GM12878 (cell line): ENCODE measurements around the gene ZNF519. TPM values are rescaled to one million over a fixed set of nuclear protein-coding genes. Genes with fewer than 3 reads are reported as not detected.
"Not testable (repeated sequence)": the region's sequence is repeated elsewhere in the genome, so short reads cannot be mapped to it uniquely, and the experiment has no call there.

Experiments used
- ATAC-seq: fragments of 200-7000 bp; cut with Tn5 transposase; 3 replicates; pipeline ENCODE4 v1.9.1; 2020; ENCODE audit warnings: mild to moderate bottlenecking, moderate library complexity
- BruUV-seq: library from RNA; stranded (reverse); fragments of 400-500 nt; replicated peaks from 2 replicates; lab custom pipeline; 2021; lab: Mats Ljungman, UMichigan
- CTCF ChIA-PET: fragments of 300-600 bp; sonication (Branson Sonifier 250); formaldehyde crosslinking; extraction: SDS; loops from one replicate; lab custom pipeline; 2021; ENCODE audit warnings: inconsistent platforms; lab: Yijun Ruan, JAX
- POLR2A ChIA-PET: fragments of 350-600 bp; formaldehyde crosslinking; extraction: SDS; loops from one replicate; lab custom pipeline; 2021; ENCODE audit warnings: inconsistent platforms; lab: Charles Lee
- RAD21 ChIA-PET: fragments of 300-600 bp; sonication (Branson Sonifier 250); formaldehyde crosslinking; loops from one replicate; lab custom pipeline; 2023; ENCODE audit warnings: antibody characterized with exemption; ENCODE audit not compliant: unreplicated experiment; lab: Charles Lee
- SMC1A ChIA-PET: fragments of 300-600 bp; sonication (Branson Sonifier 250); formaldehyde crosslinking; loops from one replicate; lab custom pipeline; 2023; ENCODE audit not compliant: unreplicated experiment, uncharacterized antibody; lab: Charles Lee
- DNase-seq: peaks from one replicate; pipeline ENCODE4 v3.0.0-alpha.2; 2011; ENCODE audit warnings: low read depth, low spot score
- FAIRE-seq: peaks from 3 replicates; lab custom pipeline; 2011; peaks lifted over from hg19 to GRCh38; lab: Jason Lieb, UNC
- H2AFZ ChIP-seq: 2 replicates; pipeline ENCODE4 v1.6.0; 2011; ENCODE audit warnings: low read depth, low read length, control low read depth; ENCODE audit not compliant: control insufficient read depth
- H3K27ac ChIP-seq: 2 replicates; pipeline ENCODE4 v1.5.1; 2011; ENCODE audit warnings: control low read depth; ENCODE audit not compliant: control insufficient read depth, insufficient read depth
- H3K27me3 ChIP-seq, 2 experiments: replicated peaks in 1 of 2; 2 replicates each; pipeline versions ENCODE4 v1.6.0 to v1.6.1; 2011; ENCODE audit warnings: low read length in 1 of 2; ENCODE audit not compliant: control insufficient read depth in 2 of 2, insufficient read depth in 2 of 2
- H3K36me3 ChIP-seq, 2 experiments: 2 replicates each; pipeline ENCODE4 v1.5.1; 2011; ENCODE audit warnings: low read length in 1 of 2; ENCODE audit not compliant: control insufficient read depth in 2 of 2, insufficient read depth in 2 of 2
- H3K4me1 ChIP-seq: 2 replicates; pipeline ENCODE4 v1.6.1; 2011; ENCODE audit warnings: mild to moderate bottlenecking, low read length, moderate library complexity, mixed read lengths; ENCODE audit not compliant: control insufficient read depth, insufficient read depth
- H3K4me2 ChIP-seq: 2 replicates; pipeline ENCODE4 v1.6.0; 2011; ENCODE audit warnings: control low read depth; ENCODE audit not compliant: control insufficient read depth, insufficient read depth
- H3K4me3 ChIP-seq: fragments of 200-600 bp; sonication (generic); 2 replicates; pipeline ENCODE4 v1.5.1; 2016
- H3K79me2 ChIP-seq: 2 replicates; pipeline ENCODE4 v1.6.0; 2011; ENCODE audit warnings: low read length; ENCODE audit not compliant: control insufficient read depth, insufficient read depth
- H3K9ac ChIP-seq: 2 replicates; pipeline ENCODE4 v1.8.0; 2011; ENCODE audit warnings: low read length, control low read depth, mixed read lengths; ENCODE audit not compliant: control insufficient read depth, insufficient read depth
- H3K9me3 ChIP-seq: replicated peaks from 3 replicates; pipeline ENCODE4 v1.5.1; 2011; ENCODE audit warnings: mild to moderate bottlenecking, low read length; ENCODE audit not compliant: control insufficient read depth, insufficient read depth
- H4K20me1 ChIP-seq: 2 replicates; pipeline ENCODE4 v1.6.0; 2011; ENCODE audit not compliant: control insufficient read depth, insufficient read depth
- WGBS: methylation state at CpG from one replicate; pipeline ENCODE4 v1.1.6; 2016; ENCODE audit warnings: low lambda C conversion rate; ENCODE audit not compliant: insufficient replicate concordance, insufficient coverage; ENCODE audit errors: missing lambda C conversion rate; 5-methylcytosine and 5-hydroxymethylcytosine counted together
- in situ Hi-C: fragments of 300-500 bp; cut with MboI; formaldehyde crosslinking; loops from 9 replicates; pipeline ENCODE4 v1.14.3; 2018; ENCODE audit warnings: mixed read lengths
- intact Hi-C: fragments of 100-400 bp; cut with micrococcal nuclease; formaldehyde crosslinking; loops from one replicate; pipeline ENCODE4 v1.14.2; 2022; ENCODE audit not compliant: unreplicated experiment
- polyA plus RNA-seq, 11 experiments: library from polyadenylated mRNA; depleted of rRNA in 4 of 11; unstranded in 6 of 11; stranded (reverse) in 5 of 11; fragments of >200 nt; fragmentation: Nextera tagmentation in 4 of 11; fragmentation: Illumina TruSeq in 1 of 11; extraction: Ambion mirVana in 4 of 11; extraction: Trizol in 1 of 11; gene quantifications; 1 replicate in 1 of 11; 2 replicates in 10 of 11; pipeline versions ENCODE4 v1.2.1 to v1.2.3, GENCODE V29; 2011 to 2016; ENCODE audit warnings: inconsistent platforms in 2 of 11, missing spikeins in 2 of 11, low read depth in 1 of 11
- total RNA-seq, 4 experiments: library from RNA; depleted of rRNA in 3 of 4; stranded (reverse); fragments of >200 nt in 3 of 4; fragmentation: Illumina TruSeq in 1 of 4; extraction: Trizol in 1 of 4; gene quantifications; 2 replicates each; pipeline versions ENCODE4 v1.2.1 to v1.2.3, GENCODE V29; 2013 to 2021

ZNF519 gene
- total and polyA plus RNA-seq, 10 of the 15 experiments (the other 5 are each of a cell fraction or from before 2014, with no cell fraction given), result 8.9 to 24.2 (median 13.8) TPM

DNA sequence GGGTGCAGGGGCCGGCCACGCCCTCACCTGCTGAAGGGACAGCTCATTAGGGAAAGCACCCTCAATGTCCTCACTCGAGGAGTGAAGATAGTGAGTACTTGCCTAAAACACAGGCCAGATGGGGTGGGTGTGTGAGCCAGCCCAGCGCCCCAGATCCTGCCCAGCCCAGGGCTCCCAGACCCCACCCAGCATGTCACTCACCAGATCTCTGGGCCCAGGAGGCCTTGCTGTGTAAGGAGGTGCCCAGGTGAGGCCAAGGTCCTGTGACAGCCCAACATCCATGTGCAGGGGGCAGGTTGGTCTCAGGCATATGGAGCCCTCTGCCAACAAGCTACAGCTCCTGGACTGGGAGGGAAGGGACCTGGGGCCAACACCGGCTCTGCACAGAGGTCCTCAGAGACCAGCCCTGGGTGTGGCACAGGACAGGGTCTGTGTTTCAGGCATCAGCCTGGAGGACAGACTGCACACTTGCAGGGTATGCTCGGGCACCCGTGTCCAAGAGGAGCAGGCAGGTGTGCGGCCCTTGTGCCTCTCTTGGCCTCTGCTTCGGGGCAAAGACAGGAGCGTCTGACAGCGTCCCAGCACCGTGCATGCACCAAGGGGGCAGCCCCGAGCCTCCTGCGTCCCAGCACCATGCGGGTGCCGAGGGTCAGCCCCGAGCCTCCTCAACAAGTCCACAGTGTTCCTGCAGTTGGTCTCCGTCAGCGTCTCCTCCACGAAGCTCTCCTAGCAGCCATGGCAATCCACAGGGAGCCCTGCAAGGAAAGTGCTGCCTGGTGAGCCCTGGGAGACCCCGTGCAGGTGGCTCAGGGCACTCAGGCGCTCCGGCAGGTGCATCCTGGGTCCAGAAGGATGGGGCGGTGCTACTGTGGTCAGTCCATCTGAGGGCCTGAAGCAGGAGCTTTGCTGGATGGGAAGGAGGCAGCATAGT lies 16.0 kb upstream of the ZNF519 start:
- ATAC-seq, H2AFZ ChIP-seq, in situ Hi-C loops, H3K4me1 ChIP-seq, H3K27me3 ChIP-seq, H3K27ac ChIP-seq, FAIRE-seq, SMC1A ChIA-PET, H3K4me2 ChIP-seq, H3K36me3 ChIP-seq, H4K20me1 ChIP-seq, CTCF ChIA-PET, POLR2A ChIA-PET, BruUV-seq, H3K79me2 ChIP-seq, DNase-seq, intact Hi-C loops, H3K9ac ChIP-seq, H3K9me3 ChIP-seq, H3K4me3 ChIP-seq, RAD21 ChIA-PET: not testable (repeated sequence)
- 32% methylated on average over 24 of the region's 24 CpGs for WGBS

DNA sequence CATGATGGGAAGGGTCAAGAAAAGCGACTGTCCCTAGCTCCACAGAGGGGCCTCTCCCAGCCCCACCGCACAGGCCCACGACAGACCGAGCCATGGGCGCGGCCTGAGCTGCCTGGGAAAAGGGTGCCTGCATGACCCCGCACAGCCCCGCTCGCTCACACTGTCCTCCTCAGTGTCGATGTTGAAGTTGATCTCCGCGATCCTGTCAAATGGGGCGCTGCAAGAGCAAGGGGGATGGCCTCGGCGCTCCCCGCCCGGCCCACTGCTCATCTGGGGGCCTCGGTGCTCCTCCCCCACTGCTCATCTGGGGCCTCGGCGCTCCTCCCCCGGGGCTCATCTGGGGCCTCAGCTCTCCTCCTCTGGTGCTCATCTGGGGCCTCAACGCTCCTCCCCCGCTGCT lies 14.5 kb upstream of the ZNF519 start:
- H3K27ac ChIP-seq, BruUV-seq, H3K27me3 ChIP-seq, H3K9ac ChIP-seq, in situ Hi-C loops, POLR2A ChIA-PET, H3K4me3 ChIP-seq, FAIRE-seq, H2AFZ ChIP-seq, H4K20me1 ChIP-seq, intact Hi-C loops, H3K4me2 ChIP-seq, ATAC-seq, SMC1A ChIA-PET, RAD21 ChIA-PET, H3K36me3 ChIP-seq, CTCF ChIA-PET, H3K79me2 ChIP-seq, H3K4me1 ChIP-seq, DNase-seq, H3K9me3 ChIP-seq: not testable (repeated sequence)
- 73% methylated on average over 23 of the region's 23 CpGs for WGBS

DNA sequence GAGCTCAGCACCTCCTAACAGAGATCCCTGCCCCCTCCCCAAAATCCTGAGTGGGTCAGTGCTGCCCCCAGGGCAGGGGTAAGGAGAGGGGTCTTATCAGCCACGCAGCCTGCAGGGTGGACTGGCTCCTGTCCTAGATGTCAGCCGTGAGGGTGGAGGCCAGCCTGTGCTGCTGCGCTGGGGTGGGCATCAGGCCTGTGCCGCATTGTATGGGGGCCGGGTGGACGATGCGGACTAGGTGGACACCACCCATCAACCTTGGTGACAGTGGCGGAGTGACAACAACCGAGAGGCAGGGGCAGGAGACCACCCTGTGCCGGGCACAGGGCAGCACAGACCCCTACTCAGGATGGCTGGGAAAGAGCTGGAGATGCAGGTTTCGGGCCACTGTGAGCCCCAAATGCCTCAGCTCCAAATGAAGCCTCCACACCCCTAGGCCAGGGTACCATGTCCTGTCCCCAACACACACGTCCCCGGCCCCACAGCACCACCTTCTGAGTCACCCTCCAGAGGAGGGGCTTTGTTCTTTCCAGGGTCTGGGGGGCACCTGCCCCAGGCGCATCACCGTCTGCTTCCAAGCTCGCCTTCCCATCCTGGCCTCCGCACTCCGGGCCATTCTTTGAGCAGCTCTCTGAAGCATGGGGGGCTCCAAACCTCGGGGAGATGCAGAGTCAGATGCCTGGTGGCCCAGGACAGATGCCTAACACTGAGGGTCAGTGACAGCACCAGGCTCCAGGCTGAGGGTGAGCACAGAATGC lies 13.5 kb upstream of the ZNF519 start:
- RAD21 ChIA-PET, result not testable (repeated sequence)
- 39% methylated on average over 19 of the region's 19 CpGs for WGBS

More for the DNA sequence above, 13.5 kb upstream of the ZNF519 start:
- CTCF ChIA-PET, H3K9me3 ChIP-seq, H4K20me1 ChIP-seq, H3K4me2 ChIP-seq, ATAC-seq, BruUV-seq, H3K27ac ChIP-seq, H3K27me3 ChIP-seq, H3K9ac ChIP-seq, in situ Hi-C loops, H3K4me1 ChIP-seq, H3K4me3 ChIP-seq, POLR2A ChIA-PET, H3K79me2 ChIP-seq, H3K36me3 ChIP-seq, intact Hi-C loops, FAIRE-seq, SMC1A ChIA-PET, H2AFZ ChIP-seq, DNase-seq: not testable (repeated sequence)
